GM20431 (cell line): Measurements from ENCODE around the gene TMEM244.
"Not testable (repeated sequence)": the region's sequence is repeated elsewhere in the genome, so short reads cannot be mapped to it uniquely, and the experiment has no call there.

ENCODE experiments used
- in situ Hi-C: fragments of 300-500 bp; cut with MseI, MboI; formaldehyde crosslinking; loops from one replicate; pipeline ENCODE4 v1.15.0; 2020; ENCODE audit warnings: low sequenced_read_pairs; ENCODE audit not compliant: unreplicated experiment

The TMEM244 gene

DNA sequence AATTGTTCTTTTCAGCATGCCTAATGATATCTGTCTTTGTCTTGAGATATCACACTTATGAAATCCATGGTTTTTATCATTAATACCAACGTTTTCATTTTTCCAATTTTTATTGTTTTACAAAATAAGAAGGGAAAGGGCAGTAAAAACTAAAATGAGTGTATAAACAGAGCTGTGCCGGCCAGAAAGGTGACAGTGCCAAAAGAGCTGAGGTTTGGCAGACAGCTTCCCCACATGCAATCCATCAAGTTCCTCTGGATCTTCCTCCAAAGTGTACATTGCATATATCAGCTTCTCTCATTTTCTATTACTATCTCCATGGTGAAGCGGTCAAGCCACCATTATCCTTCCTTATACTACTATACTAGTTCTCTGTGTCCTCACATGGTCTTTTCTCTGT, 10.1 kb upstream of the TMEM244 start:
- in situ Hi-C loops = no loop called here

DNA sequence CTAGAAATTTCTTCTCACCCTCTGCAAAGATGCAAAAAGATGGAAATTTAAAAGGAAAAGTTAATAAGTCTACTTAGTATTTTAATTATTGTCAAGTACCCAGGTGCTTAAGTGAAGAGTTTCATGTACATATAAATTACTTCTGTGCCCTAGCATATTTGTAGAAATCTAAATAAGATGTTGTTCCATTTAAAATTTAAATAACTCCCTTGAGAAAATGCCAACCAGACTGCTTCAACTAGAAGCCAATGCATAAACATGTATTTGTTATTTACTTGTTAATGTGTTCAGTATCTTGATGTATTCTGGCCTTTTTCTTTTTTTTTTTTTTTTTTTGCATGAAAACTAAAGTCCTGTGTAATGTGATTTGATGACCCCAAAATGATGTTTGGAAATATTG, 6.3 kb upstream of the TMEM244 start:
- in situ Hi-C loops = no loop called here

DNA sequence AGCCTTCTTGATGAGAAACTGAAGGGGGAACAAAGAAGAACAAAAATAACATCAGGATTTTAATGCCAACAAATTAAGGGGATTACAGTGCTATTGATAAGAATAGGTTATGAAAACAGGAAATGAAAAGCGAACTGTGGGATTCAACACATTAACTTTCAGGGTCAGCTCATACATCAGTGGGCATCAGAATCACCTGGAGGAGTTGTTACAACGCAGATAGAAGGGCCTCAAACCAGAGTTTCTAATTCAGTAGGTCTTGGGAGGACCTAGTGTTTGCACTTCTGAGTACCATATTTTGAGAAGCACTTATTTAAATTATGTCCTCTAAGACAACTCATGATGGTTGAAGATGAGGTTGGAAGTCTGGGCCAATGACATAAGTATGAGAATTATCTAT, 5.6 kb upstream of the TMEM244 start:
- in situ Hi-C loops = no loop called here

DNA sequence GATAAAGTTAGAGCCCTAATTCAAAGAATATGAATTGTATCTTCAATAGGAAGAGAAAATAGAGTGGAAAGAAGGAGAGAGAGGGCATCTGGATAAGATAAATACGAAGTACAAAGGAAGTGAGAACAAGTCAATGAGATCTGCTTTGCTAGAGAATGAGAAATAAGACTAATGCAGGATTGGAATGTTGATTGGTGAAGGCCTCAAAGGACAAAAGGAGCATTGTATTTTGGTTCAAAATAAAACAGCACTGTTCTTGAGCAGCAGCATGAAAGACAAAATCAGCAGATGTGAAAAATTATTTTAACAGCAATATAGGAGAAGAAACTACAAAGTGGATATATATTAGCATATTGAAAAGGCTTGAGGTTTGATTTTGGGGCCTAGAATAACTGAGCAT, 5.1 kb upstream of the TMEM244 start:
- in situ Hi-C loops = no loop called here

DNA sequence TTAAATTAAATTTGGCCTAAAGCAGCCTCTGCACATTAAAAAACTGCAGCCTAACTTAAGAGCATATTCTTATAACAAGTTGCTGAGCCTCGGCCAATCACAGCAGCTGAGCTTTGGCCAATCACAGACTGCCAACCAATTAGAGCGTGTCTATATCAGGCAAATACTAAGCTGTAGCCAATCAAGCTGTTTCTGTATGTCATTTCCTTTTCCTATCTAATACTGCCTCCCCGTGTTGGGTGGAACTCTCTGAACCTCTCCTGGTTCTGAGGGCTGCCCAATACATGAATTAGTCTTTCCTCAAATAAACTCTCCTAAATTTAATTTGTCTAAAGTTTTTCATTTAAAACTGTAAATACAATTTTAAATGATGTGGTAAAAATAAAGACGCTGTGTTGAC, 3.9 kb upstream of the TMEM244 start:
- in situ Hi-C loops = no loop called here

DNA sequence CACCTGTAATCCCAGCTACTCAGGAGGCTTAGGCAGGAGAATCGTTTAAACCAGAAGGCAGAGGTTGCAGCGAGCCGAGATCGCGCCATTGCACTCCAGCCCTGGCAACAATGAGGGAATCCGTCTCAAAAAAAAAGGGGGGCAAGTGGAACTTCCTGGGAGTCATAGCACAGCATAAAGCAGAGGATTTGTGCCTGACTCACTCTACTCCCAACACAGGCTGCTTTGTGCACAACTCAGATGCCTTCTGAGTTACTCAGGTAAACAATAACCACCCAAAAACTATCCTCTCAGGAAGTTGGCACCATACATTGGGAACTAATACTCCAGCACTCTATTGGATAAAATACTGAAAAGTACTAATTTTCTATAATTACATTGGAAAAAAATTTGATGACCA, 2.5 kb upstream of the TMEM244 start:
- in situ Hi-C loops = no loop called here

DNA sequence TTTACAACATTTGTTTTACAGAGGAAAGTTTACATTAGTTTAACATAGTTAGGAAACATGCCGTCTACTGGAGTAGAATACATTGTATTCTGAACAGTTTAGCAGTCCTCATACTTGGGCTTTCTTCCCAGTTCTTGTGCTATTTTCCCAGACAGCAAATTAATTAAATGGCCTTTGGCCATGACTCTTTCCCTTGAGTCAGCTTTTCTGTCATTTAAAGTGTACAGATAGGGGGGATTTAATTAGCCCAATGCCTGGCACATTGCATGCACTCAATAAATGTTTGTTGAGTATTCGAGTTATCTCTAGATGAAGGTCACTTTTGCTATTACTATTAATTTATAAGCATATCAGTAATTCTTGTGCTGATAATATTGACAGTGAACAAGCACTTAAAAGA, 1.6 kb downstream of the TMEM244 start:
- in situ Hi-C loops = no loop called here

DNA sequence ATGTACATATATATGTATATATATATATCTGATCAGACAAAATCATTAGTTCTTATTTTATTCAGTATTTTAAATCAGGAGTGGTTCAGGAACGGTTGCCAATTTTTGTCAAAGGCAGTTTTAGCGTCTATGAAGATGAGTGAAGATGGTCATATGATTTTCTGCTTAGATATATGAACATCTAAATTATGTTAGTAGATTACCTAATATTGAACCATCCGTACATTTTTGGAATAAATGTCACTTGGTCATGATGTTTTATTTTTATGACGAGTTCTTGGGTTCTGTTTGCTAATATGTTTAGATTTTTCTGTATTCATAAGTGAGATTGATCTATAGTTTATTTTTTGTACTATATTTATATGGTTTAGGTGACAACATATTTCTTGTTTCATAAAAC, 3.3 kb downstream of the TMEM244 start:
- in situ Hi-C loops = no loop called here

DNA sequence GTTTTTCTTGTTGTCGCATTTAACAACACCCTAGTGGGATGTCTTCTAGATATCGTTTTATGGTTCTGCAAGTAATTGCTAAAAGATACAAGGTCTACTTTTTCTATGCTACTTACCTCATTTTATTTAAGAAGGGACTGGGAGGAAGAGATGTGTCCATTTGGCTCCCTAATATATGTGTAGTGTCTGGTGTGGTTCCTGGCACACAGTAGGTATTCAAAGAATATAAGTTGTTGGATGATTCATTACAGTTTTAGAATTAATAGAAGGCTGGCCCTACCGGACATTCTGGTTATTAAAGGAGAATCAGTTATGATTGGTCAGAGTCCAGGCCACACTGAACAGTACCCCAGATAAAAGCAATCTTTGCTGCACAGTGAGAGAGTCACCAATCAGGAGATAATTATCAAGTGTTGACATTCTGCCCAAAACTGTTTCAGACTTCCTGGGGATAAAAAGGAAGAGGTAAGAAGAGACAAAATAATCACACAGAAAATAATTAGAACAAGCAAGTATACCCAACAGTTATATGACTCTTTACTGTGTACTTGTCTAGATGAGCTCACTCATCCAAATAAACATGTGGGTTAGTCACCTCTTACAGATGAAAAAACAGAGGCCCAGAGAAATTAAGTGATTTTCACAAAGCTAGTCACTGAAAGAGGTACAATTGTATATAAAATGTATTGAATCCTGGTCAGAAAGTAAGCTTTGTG, 7.0 kb downstream of the TMEM244 start:
- in situ Hi-C loops = no loop called here

DNA sequence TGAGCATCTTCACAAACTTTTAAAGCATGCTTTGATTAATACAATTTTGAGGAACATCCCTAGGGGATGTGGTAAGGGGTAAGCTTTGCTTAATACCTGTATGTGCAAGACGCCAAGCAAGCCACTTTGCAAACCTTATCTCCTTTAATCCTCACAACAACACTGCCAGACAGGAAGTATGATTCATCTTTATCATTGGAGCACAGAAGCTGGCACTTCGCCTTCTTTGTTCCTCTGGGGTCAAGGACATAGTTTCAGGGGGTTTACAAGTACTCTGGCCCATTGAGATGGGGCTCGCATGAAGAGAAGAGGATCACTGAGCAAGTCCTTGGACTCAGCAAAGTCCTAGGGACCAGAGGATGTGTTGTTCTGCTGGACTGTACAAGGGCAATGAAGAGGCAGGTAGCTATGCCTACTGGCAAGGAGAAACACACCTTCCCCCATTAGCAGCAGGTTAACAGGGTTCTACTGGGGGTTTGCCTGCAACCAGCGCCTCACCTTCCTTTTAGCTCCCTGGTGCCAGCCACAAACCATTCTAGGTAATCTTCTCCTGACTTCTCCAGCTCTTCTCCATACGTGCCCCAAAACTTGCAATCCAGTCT, 8.8 kb downstream of the TMEM244 start:
- in situ Hi-C loops = no loop called here

DNA sequence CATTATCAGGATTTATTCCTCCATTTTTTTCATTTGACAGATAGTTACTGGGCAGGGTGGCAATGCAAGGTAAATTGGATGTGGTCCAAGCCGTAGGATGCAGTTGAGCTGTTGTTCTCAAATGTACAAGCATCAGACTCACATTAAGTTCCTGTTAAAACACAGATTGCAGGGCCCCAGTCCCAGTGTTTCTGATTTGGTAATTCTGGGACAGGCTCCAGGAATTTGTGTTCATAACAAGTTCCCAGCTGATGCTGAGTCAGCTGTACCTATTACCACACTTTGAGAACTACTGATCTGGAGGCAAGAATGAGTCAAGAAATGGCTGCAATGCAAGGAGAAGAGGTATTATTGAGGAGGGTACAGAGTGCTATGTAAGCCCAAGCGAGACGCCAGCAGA, 11.7 kb downstream of the TMEM244 start:
- in situ Hi-C loops = no loop called here

DNA sequence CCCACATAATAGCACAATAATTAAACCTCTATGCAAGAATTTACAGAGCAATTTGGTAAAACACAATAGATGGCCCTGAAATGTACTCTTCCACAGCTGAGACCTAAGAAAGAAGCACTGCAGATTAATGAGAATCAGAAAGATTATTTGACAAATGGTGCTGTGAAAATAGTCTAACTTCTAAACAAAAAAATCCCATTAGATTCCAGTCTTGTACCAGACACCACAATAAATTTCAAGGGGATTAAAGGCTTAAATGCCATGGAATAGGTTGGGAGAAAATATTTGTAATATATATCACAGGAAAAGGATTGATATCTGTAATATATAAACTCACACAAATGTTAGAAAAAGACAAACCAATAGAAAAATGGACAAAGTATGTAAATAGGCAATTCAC, 14.4 kb downstream of the TMEM244 start:
- in situ Hi-C loops = no loop called here

DNA sequence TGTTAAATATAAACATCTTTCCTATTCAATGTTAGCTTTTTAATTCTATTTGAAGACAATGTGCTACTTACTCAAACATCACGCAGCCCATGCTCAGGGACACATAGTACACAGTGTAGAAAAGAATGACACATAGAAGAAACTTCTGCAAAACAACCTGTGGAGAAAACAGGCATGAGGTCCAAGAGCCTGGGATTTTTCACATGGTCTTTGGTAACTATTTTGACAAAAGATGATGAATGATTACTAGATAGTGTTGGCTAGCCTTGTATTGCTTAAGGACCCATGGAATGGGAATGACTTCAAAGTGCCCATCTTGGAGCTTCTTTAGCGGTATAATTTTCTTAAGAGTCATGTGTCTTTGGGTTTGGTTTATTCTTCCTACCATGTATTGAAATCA, 15.4 kb downstream of the TMEM244 start:
- in situ Hi-C loops = no loop called here

DNA sequence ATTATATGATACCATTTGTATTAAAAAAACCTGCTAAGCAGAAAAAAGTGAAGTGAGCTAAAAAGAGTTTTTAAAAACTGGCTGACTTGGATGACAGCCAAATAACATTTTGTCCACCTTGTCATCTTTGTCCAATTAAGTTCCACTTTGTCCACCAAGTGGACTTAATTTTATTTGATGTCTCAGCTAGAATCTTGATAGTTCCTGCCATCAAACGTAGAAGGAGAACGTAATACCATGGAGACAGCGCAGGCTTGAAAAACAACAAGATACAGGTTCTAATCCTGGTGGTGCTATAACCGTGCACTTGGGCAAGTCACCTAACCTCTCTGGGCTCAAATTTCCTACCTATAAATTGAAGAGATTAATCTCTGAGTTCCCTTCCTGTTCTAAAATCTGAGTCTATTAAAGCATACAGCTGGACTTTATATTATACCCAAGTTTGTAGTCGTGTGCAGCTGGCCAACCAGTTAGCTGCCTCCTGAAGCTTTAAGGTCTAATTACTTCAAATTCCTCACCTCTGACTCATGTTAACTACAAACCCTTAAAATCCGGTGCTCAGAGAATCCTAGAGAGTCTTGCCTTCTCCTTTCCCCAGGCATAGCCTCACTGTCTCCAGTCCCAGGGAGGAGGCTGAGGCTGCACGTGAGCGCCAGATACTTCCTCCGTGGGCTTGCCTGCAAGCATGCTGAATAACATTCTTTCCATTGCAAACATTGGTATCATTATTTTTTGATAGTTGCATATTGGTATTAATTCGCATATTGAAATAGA, 16.8 kb downstream of the TMEM244 start:
- in situ Hi-C loops = no loop called here

DNA sequence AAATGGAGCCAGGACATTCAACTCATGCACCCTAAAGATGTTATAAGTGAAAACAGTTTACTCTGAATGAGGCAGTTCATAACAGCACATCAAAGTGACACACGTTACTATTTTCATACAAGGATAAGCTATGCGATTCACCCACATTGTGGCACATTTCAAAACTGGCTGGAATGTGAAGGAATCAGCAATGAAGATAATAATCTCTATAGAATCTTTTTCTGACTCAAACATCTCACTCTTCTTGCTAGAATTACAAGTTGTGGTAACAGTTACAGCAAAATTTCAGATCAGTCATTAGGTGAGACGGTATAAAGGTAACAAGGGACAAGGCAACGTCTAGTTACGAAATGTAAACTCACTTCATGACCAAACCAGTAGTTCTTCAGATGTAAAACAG, 17.5 kb downstream of the TMEM244 start:
- in situ Hi-C loops = no loop called here

DNA sequence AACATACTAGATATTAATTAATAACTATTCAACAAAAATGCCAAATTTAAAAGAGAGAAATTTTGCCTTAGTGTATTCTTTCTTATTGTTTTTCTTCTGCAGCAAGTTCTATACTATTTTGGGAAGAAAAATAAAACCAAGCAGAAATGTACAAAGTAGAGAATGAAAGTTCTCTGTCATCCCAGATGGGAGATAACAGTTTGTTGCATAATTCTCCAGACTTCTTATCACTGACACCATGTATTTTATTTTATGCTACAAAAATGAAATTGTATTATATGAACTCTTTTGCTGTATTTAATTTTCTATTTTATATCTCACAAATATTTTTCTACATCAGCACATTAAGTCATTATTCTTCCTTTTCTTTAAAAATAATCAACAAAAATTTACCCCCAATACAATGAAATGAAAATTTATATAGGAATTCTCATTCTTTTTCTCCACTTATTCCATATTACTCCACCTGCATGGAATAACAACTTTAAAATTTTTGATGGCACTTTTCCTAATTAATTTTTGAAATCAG, 18.2 kb downstream of the TMEM244 start:
- in situ Hi-C loops = no loop called here

DNA sequence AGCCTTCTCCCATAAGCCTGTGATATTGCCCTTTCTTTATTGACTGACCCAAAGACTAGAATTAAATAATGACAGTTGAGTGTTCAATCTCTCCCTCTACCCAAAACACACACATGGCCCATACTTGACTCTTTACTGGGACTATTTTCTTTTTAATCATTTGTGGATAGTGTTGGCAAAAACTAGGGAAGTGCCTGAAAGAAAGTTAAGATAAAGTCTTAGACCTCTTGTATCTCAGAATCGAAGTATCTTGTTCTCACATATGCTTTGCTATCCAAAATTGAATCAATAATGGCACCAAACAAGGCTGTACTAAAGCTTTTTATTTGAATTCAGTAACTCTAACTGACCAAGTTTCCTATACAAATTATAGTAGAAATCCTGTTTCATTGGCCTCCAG, 19.0 kb downstream of the TMEM244 start:
- in situ Hi-C loops = no loop called here

DNA sequence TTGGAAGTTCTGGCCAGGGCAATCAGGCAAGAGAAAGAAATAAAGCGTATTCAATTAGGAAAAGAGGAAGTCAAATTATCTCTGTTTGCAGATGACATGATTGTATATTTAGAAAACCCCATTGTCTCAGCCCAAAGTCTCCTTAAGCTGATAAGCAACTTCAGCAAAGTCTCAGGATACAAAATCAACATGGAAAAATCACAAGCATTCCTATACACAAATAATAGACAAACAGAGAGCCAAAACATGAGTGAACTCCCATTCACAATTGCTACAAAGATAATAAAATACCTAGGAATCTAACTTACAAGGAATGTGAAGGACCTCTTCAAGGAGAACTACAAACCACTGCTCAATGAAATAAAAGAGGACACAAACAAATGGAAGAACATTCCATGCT, 21.6 kb downstream of the TMEM244 start:
- in situ Hi-C loops = not testable (repeated sequence)

DNA sequence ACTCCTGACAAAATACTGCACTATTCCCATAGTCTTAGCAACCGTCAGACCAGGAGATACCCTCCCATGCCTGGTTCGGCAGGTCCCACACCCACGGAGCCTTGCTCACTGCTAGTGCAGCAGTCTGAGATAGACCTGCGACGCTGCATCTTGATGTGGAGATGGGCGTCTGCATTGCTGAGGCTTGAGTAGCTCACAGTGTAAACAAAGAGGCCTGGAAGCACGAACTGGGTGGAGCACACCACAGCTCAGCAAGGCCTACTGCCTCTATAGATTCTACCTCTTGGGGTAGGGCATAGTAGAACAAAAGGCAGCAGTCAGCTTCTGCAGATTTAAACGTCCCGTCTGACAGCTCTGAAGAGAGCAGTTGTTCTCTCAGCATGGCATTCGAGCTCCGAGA, 25.4 kb downstream of the TMEM244 start:
- in situ Hi-C loops = no loop called here

DNA sequence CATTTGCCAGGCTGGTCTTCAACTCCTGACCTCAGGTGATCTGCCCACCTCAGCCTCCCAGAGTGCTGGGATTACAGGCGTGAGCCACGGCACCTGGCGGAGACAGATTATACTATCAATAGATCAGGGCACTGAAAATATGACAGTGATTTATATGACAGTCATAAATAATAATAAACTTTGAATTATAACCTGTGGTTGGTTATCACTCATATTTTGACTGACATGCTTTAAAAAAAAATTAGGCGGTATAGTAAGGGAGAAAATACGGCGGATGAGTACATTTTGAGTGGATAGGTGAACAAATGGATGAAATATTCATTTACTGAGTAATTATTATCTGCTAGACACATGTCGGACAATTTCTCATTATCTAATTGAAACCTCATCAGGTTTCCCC, 28.8 kb downstream of the TMEM244 start:
- in situ Hi-C loops = no loop called here

DNA sequence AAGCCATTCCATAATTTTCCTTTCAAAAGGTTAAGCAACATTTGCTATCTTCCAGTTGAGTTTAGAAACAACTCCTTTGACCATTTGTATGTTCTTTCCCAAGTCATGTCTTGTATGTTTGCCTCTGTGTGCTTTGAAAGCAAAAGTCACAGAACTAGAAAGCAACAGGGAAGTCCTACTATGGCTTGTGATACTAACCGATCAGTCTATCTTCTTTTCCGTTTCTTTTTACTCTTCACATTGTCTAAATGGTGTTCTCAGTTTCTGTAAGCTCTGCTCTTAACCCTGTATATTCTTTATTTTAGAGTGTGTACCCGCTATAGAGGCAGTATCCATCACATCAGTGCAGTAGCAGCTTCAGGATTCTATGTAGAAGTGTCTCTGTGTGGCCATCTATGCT, 32.9 kb downstream of the TMEM244 start:
- in situ Hi-C loops = no loop called here
